ENCODE data around the gene FAM151A. TPM values are rescaled to one million over a fixed set of nuclear protein-coding genes. Genes with fewer than 3 reads are reported as not detected.

The FAM151A gene
- total and polyA plus RNA-seq, 2 of the 13 experiments (the other 11 are each of a cell fraction or from before 2014, with no cell fraction given): 0.29 to 3.6 TPM

DNA sequence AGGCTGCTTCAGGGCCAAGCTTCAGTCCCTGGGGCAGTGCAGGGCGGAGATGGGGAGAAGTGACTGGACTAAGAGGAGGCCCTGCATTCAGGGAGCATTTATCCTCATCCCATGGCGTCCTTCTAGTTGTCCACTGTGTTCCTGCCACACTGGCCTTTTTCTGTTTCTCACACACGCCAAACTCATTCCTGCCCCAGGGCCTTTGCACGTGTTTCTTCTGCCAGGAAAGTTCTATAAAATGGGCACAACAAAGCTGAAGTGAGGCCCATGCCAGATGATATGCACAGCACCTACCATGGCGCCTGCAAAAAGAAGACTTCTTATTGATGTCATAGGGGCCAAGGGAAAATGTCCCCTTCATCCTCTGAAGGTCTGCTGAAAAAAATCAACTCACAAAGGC is 42.5 kb upstream of the FAM151A start (continued):
- TF ChIP-seq, protein P1, sequence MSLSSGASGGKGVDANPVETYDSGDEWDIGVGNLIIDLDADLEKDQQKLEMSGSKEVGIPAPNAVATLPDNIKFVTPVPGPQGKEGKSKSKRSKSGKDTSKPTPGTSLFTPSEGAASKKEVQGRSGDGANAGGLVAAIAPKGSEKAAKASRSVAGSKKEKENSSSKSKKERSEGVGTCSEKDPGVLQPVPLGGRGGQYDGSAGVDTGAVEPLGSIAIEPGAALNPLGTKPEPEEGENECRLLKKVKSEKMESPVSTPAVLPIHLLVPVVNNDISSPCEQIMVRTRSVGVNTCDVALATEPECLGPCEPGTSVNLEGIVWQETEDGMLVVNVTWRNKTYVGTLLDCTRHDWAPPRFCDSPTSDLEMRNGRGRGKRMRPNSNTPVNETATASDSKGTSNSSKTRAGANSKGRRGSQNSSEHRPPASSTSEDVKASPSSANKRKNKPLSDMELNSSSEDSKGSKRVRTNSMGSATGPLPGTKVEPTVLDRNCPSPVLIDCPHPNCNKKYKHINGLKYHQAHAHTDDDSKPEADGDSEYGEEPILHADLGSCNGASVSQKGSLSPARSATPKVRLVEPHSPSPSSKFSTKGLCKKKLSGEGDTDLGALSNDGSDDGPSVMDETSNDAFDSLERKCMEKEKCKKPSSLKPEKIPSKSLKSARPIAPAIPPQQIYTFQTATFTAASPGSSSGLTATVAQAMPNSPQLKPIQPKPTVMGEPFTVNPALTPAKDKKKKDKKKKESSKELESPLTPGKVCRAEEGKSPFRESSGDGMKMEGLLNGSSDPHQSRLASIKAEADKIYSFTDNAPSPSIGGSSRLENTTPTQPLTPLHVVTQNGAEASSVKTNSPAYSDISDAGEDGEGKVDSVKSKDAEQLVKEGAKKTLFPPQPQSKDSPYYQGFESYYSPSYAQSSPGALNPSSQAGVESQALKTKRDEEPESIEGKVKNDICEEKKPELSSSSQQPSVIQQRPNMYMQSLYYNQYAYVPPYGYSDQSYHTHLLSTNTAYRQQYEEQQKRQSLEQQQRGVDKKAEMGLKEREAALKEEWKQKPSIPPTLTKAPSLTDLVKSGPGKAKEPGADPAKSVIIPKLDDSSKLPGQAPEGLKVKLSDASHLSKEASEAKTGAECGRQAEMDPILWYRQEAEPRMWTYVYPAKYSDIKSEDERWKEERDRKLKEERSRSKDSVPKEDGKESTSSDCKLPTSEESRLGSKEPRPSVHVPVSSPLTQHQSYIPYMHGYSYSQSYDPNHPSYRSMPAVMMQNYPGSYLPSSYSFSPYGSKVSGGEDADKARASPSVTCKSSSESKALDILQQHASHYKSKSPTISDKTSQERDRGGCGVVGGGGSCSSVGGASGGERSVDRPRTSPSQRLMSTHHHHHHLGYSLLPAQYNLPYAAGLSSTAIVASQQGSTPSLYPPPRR (CRISPR knock-in tag; IDR thresholded peaks at IDR 0.05; ENCODE audit: borderline replicate concordance): no peak
- TF ChIP-seq IKZF4 (CRISPR knock-in tag; IDR thresholded peaks at IDR 0.05; ENCODE audit: borderline replicate concordance, low read depth, not compliant biosample characterization): no peak
- TF ChIP-seq, protein P2, sequence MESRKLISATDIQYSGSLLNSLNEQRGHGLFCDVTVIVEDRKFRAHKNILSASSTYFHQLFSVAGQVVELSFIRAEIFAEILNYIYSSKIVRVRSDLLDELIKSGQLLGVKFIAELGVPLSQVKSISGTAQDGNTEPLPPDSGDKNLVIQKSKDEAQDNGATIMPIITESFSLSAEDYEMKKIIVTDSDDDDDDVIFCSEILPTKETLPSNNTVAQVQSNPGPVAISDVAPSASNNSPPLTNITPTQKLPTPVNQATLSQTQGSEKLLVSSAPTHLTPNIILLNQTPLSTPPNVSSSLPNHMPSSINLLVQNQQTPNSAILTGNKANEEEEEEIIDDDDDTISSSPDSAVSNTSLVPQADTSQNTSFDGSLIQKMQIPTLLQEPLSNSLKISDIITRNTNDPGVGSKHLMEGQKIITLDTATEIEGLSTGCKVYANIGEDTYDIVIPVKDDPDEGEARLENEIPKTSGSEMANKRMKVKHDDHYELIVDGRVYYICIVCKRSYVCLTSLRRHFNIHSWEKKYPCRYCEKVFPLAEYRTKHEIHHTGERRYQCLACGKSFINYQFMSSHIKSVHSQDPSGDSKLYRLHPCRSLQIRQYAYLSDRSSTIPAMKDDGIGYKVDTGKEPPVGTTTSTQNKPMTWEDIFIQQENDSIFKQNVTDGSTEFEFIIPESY (CRISPR knock-in tag; IDR thresholded peaks at IDR 0.05): no peak
- TF ChIP-seq, protein P3, sequence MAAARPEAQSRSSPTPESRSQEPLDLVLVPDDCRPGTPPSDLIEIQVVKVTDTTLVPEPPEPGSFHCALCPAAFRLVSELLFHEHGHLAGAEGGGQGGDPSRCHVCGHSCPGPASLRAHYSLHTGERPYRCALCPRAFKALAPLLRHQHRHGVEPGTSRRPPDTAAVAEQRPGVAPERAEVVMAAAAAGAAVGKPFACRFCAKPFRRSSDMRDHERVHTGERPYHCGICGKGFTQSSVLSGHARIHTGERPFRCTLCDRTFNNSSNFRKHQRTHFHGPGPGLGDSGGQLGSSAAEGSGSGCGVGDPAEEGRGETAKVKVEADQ (CRISPR knock-in tag; IDR thresholded peaks at IDR 0.05; ENCODE audit: borderline replicate concordance): no peak
- no peak for TF ChIP-seq MZF1 (CRISPR knock-in tag; IDR thresholded peaks at IDR 0.05; ENCODE audit: borderline replicate concordance)
- no peak for TF ChIP-seq CCDC6 (CRISPR knock-in tag; IDR thresholded peaks at IDR 0.05)
- TF ChIP-seq KDM3A (CRISPR knock-in tag; IDR thresholded peaks at IDR 0.05; ENCODE audit: low read depth): no peak
- no peak for TF ChIP-seq ATAD3A (CRISPR knock-in tag; IDR thresholded peaks at IDR 0.05)
- no peak for TF ChIP-seq ZNF143 (CRISPR knock-in tag; IDR thresholded peaks at IDR 0.05)

All from HepG2 (cell line).